ENCODE data around the gene PRDM16.

PRDM16 gene

GRCh38 chr1:3393024-3393986, 324.3 kb downstream of the PRDM16 start:
- H3K27ac ChIP-seq (ENCODE audit: insufficient read depth, low read length, poor library complexity, severe bottlenecking) = no peak overlapping the region
- peaks cover 7% of the 10 kb centered on the region for H3K27me3 ChIP-seq (replicated peaks; ENCODE audit: control insufficient read depth, insufficient read depth, low read length, poor library complexity, severe bottlenecking)
- H3K9me3 ChIP-seq (ENCODE audit: control insufficient read depth, low read length) = no peaks in the 10 kb centered on the region
- no peak overlapping the region for H3K4me3 ChIP-seq (ENCODE audit: insufficient read depth, low read depth, low read length, poor library complexity, severe bottlenecking)
- H3K4me1 ChIP-seq (ENCODE audit: control insufficient read depth, insufficient read depth, low read length, poor library complexity, severe bottlenecking) = no peaks in the 10 kb centered on the region
- no peak for DNase-seq
- H3K36me3 ChIP-seq (ENCODE audit: control insufficient read depth, insufficient read depth, low read length) = no peaks in the 10 kb centered on the region

DNA sequence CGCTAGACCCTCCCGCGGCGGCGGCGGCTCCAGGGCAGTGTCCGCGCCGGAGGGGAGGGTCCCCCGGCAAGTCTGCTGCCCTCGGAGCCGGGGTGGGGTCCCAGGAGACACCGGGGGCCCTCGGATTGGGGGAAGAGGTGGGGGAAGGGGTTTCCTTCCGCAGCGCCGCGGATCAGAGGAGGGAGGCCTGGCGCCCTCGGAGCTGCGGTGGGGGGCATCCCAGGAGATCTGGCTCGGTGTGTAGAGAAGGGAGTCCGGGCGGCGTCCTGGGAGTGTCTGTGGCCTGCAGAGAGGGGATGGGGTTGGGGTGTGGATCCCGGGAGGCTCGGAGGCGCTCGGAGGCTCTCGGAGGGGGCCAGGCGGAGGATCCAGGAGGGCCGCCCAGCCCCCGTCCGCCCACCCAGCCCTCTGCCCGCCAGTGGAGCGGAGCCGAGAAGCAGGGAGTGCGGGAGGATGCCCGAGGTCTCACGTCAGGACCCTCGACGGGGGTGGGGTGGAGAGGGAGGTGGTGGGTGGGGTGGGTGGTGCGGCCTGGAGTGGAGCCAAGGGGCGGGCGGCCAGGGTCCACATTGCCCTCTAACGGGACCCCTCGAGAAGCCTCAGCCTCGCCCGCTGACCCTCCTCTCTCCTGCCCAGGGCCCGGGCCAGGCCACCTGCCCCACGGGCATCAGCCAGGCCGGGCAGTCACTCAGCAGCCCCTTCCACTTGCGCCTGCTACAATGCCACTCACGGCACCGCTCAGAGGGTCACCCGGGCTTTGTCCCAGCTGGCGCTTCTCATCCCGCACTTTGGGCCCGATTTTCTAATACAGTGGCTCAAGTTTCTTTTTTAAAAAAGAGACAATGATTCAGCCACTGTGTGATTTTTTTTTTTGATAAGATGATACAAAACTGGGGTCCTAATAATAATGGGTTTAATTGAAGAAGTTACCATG, 325.3 kb downstream of the PRDM16 start:
- Histone ChIP-seq H3K36me3 (ENCODE audit: control insufficient read depth, insufficient read depth, low read length) (no peaks in the 10 kb centered on the region), H3K27me3 (replicated peaks; ENCODE audit: control insufficient read depth, insufficient read depth, low read length, poor library complexity, severe bottlenecking) (peaks cover 7% of the 10 kb centered on the region), H3K9me3 (ENCODE audit: control insufficient read depth, low read length) (no peaks in the 10 kb centered on the region), H3K4me3 (ENCODE audit: insufficient read depth, low read depth, low read length, poor library complexity, severe bottlenecking) (no peak overlapping the region), H3K4me1 (ENCODE audit: control insufficient read depth, insufficient read depth, low read length, poor library complexity, severe bottlenecking) (no peaks in the 10 kb centered on the region), H3K27ac (ENCODE audit: insufficient read depth, low read length, poor library complexity, severe bottlenecking) (no peak overlapping the region)
- DNase-seq = no peak

GRCh38 chr1:3396411-3396810, 327.4 kb downstream of the PRDM16 start:
- Histone ChIP-seq H3K9me3 (ENCODE audit: control insufficient read depth, low read length) (no peaks in the 10 kb centered on the region), H3K27me3 (replicated peaks; ENCODE audit: control insufficient read depth, insufficient read depth, low read length, poor library complexity, severe bottlenecking) (peaks cover 4% of the 10 kb centered on the region), H3K4me1 (ENCODE audit: control insufficient read depth, insufficient read depth, low read length, poor library complexity, severe bottlenecking) (no peaks in the 10 kb centered on the region), H3K36me3 (ENCODE audit: control insufficient read depth, insufficient read depth, low read length) (no peaks in the 10 kb centered on the region), H3K27ac (ENCODE audit: insufficient read depth, low read length, poor library complexity, severe bottlenecking) (no peak overlapping the region), H3K4me3 (ENCODE audit: insufficient read depth, low read depth, low read length, poor library complexity, severe bottlenecking) (no peak overlapping the region)
- DNase-seq = no peak

- Histone ChIP-seq H3K4me1 (ENCODE audit: control insufficient read depth, insufficient read depth, low read length, poor library complexity, severe bottlenecking) (no peaks in the 10 kb centered on the region), H3K36me3 (ENCODE audit: control insufficient read depth, insufficient read depth, low read length) (no peaks in the 10 kb centered on the region), H3K27me3 (replicated peaks; ENCODE audit: control insufficient read depth, insufficient read depth, low read length, poor library complexity, severe bottlenecking) (peaks cover under 1% of the 10 kb centered on the region), H3K9me3 (ENCODE audit: control insufficient read depth, low read length) (no peaks in the 10 kb centered on the region), H3K4me3 (ENCODE audit: insufficient read depth, low read depth, low read length, poor library complexity, severe bottlenecking) (no peak overlapping the region), H3K27ac (ENCODE audit: insufficient read depth, low read length, poor library complexity, severe bottlenecking) (no peak overlapping the region)
- no peak for DNase-seq
These were observed 328.3 kb downstream of the PRDM16 start for GRCh38 chr1:3397311-3397710.

DNA sequence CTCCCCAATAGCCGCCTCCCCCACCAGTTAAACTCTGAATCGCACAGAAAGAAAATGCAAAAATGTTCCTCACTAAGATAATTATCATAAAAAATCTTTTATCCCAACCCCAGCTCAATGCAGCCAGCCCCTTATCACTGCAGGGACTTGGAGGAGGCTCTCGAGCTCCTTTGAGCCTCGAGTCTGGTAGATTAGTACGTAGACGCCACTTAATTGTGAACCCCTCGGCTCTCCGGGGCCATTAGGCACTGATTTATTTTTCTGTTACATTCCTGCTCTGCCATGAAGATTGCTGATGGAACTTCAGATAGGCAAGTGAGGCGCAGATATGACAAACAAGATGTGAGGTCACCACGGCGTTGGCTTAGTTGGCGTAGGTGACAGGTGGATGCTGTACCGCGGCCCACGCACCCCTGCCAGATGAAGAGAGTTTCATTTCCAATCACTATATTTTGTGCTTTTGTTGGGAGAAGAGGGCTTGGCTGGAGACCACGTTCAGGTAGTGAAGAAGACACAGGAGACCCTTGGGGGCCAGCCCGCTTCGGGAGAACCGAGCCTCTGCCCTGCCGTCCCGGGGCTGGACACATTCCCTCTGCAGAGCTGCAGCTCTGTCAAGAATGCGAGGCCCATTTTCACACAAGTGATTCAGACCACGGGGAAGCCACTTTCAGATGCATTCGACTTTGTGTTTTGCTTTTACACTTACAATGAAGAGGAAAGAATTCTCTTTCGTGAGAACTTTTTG, 329.6 kb downstream of the PRDM16 start:
- Histone ChIP-seq H3K27me3 (replicated peaks; ENCODE audit: control insufficient read depth, insufficient read depth, low read length, poor library complexity, severe bottlenecking) (no peaks in the 10 kb centered on the region), H3K4me3 (ENCODE audit: insufficient read depth, low read depth, low read length, poor library complexity, severe bottlenecking) (no peak overlapping the region), H3K27ac (ENCODE audit: insufficient read depth, low read length, poor library complexity, severe bottlenecking) (no peak overlapping the region), H3K4me1 (ENCODE audit: control insufficient read depth, insufficient read depth, low read length, poor library complexity, severe bottlenecking) (no peaks in the 10 kb centered on the region), H3K36me3 (ENCODE audit: control insufficient read depth, insufficient read depth, low read length) (no peaks in the 10 kb centered on the region), H3K9me3 (ENCODE audit: control insufficient read depth, low read length) (no peaks in the 10 kb centered on the region)
- no peak for DNase-seq

- Histone ChIP-seq H3K27ac (ENCODE audit: insufficient read depth, low read length, poor library complexity, severe bottlenecking) (no peak overlapping the region), H3K36me3 (ENCODE audit: control insufficient read depth, insufficient read depth, low read length) (no peaks in the 10 kb centered on the region), H3K4me1 (ENCODE audit: control insufficient read depth, insufficient read depth, low read length, poor library complexity, severe bottlenecking) (no peaks in the 10 kb centered on the region), H3K27me3 (replicated peaks; ENCODE audit: control insufficient read depth, insufficient read depth, low read length, poor library complexity, severe bottlenecking) (no peaks in the 10 kb centered on the region), H3K9me3 (ENCODE audit: control insufficient read depth, low read length) (no peaks in the 10 kb centered on the region), H3K4me3 (ENCODE audit: insufficient read depth, low read depth, low read length, poor library complexity, severe bottlenecking) (no peak overlapping the region)
- DNase-seq = no peak
These were observed 330.7 kb downstream of the PRDM16 start for GRCh38 chr1:3399732-3400131.

DNA sequence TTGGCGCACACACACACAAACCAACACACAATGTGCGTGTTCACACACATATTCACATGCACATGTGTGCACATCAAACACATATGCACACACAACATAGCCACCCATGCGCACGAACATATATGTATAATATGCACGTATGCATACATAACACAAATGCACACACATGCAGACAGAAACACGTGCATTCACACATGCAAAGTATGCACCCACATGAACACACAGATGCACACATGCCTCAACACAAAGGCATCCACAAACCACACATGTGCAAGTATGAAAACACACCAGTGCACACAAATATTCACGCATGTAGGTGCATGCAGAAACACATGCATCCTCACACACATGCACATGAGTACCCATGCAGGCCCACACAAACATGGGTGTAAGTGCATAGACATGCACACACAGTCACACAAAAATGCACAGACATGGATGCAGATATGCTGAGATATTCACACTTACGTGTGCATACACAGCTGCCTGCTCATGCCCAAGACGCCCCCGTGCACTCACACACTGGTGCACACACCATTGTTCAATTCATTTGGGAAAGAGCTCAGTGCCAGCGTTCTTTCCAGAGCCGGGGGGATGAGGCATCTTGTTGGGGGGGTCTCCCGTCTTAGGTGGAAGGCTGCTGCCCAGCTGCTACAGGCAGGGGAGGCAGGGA, 332.7 kb downstream of the PRDM16 start:
- H3K36me3 ChIP-seq (ENCODE audit: control insufficient read depth, insufficient read depth, low read length) = no peaks in the 10 kb centered on the region
- no peaks in the 10 kb centered on the region for H3K4me1 ChIP-seq (ENCODE audit: control insufficient read depth, insufficient read depth, low read length, poor library complexity, severe bottlenecking)
- H3K4me3 ChIP-seq (ENCODE audit: insufficient read depth, low read depth, low read length, poor library complexity, severe bottlenecking) = no peak overlapping the region
- no peak overlapping the region for H3K27ac ChIP-seq (ENCODE audit: insufficient read depth, low read length, poor library complexity, severe bottlenecking)
- no peaks in the 10 kb centered on the region for H3K9me3 ChIP-seq (ENCODE audit: control insufficient read depth, low read length)
- DNase-seq = no peak
- H3K27me3 ChIP-seq (replicated peaks; ENCODE audit: control insufficient read depth, insufficient read depth, low read length, poor library complexity, severe bottlenecking) = no peaks in the 10 kb centered on the region

DNA sequence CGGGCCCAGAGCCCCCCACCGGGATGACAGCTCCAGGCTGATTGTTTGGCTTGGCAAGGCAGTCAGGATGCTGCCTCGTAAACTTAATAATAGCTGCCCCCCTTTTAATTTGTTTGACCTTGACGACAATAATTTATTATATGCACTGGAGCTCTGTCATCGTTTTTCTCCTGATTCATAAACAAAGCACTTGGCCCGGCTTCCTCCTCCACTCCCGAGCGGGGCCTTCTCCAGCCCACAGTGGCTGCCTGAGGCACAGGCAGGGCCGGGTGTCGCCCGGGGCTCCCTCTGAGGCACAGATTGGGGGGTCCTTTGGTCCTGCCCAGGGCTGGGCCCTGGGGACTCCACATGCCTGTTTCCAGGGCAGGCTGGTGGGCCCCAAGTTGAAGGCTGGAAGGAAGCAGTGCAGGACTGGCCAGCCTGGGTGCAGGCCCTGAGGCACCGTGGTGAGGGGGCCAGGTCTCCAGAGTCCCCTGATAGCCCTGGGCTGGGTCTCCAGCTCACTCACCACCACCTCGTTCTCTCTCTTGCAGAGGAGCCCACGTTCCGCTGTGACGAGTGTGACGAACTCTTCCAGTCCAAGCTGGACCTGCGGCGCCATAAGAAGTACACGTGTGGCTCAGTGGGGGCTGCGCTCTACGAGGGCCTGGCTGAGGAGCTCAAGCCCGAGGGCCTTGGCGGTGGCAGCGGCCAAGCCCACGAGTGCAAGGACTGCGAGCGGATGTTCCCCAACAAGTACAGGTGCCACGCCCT, 333.4 kb downstream of the PRDM16 start:
- DNase-seq = no peak
- Histone ChIP-seq H3K4me1 (ENCODE audit: control insufficient read depth, insufficient read depth, low read length, poor library complexity, severe bottlenecking) (no peaks in the 10 kb centered on the region), H3K4me3 (ENCODE audit: insufficient read depth, low read depth, low read length, poor library complexity, severe bottlenecking) (no peak overlapping the region), H3K9me3 (ENCODE audit: control insufficient read depth, low read length) (no peaks in the 10 kb centered on the region), H3K36me3 (ENCODE audit: control insufficient read depth, insufficient read depth, low read length) (no peaks in the 10 kb centered on the region), H3K27ac (ENCODE audit: insufficient read depth, low read length, poor library complexity, severe bottlenecking) (no peak overlapping the region), H3K27me3 (replicated peaks; ENCODE audit: control insufficient read depth, insufficient read depth, low read length, poor library complexity, severe bottlenecking) (no peaks in the 10 kb centered on the region)

GRCh38 chr1:3403011-3403345, 334.0 kb downstream of the PRDM16 start:
- H3K36me3 ChIP-seq (ENCODE audit: control insufficient read depth, insufficient read depth, low read length) = no peaks in the 10 kb centered on the region
- no peaks in the 10 kb centered on the region for H3K9me3 ChIP-seq (ENCODE audit: control insufficient read depth, low read length)
- H3K27ac ChIP-seq (ENCODE audit: insufficient read depth, low read length, poor library complexity, severe bottlenecking) = no peak overlapping the region
- H3K4me3 ChIP-seq (ENCODE audit: insufficient read depth, low read depth, low read length, poor library complexity, severe bottlenecking) = no peak overlapping the region
- no peaks in the 10 kb centered on the region for H3K4me1 ChIP-seq (ENCODE audit: control insufficient read depth, insufficient read depth, low read length, poor library complexity, severe bottlenecking)
- no peaks in the 10 kb centered on the region for H3K27me3 ChIP-seq (replicated peaks; ENCODE audit: control insufficient read depth, insufficient read depth, low read length, poor library complexity, severe bottlenecking)
- DNase-seq = no peak

Measured in effector memory CD4-positive, alpha-beta T cell (primary cell).